Natural killer cell (primary cell): Measurements from ENCODE around the gene GFOD1. TPM values are rescaled to one million over a fixed set of nuclear protein-coding genes. Genes with fewer than 3 reads are reported as not detected.
"Not testable (repeated sequence)": the region's sequence is repeated elsewhere in the genome, so short reads cannot be mapped to it uniquely, and the experiment has no call there.

Experiments
- ATAC-seq, 3 donors: fragments of 150-1000 bp in 2 of 3; fragments of 200-7000 bp in 1 of 3; cut with Tn5 transposase; 1 replicate in 1 of 3; 2 replicates in 2 of 3; pipeline ENCODE4 v1.10.0; 2021; ENCODE audit warnings: mild to moderate bottlenecking in 2 of 3, moderate library complexity in 2 of 3
- DNase-seq, 2 donors: peaks; one replicate each; pipeline versions ENCODE4 v3.0.0 to v3.0.0-alpha.2; 2013 to 2021; ENCODE audit warnings: mixed read lengths in 1 of 2
- H3K27ac ChIP-seq: one replicate; pipeline ENCODE4 v1.5.1; 2013; ENCODE audit warnings: mild to moderate bottlenecking, low read length
- H3K27me3 ChIP-seq: one replicate; pipeline ENCODE4 v1.6.1; 2013; ENCODE audit warnings: low read length; ENCODE audit not compliant: control insufficient read depth, insufficient read depth
- H3K36me3 ChIP-seq: one replicate; pipeline ENCODE4 v1.6.1; 2013; ENCODE audit warnings: low read length; ENCODE audit not compliant: control insufficient read depth, insufficient read depth
- H3K4me1 ChIP-seq: one replicate; pipeline ENCODE4 v1.6.1; 2013; ENCODE audit warnings: low read length; ENCODE audit not compliant: control insufficient read depth, insufficient read depth
- H3K4me3 ChIP-seq: one replicate; pipeline ENCODE4 v1.5.1; 2013; ENCODE audit warnings: low read length
- H3K9me3 ChIP-seq: one replicate; pipeline ENCODE4 v1.6.1; 2013; ENCODE audit warnings: low read length; ENCODE audit not compliant: control insufficient read depth, insufficient read depth
- H3K27ac Mint-ChIP-seq, 2 donors: one replicate each; pipeline ENCODE4 v1.8.0; 2022; ENCODE audit warnings: mild to moderate bottlenecking in 2 of 2, mixed read lengths in 2 of 2, moderate library complexity in 1 of 2
- H3K27me3 Mint-ChIP-seq, 2 donors: one replicate each; pipeline ENCODE4 v1.8.0; 2022; ENCODE audit warnings: low read depth in 2 of 2, mixed read lengths in 2 of 2
- H3K36me3 Mint-ChIP-seq: one replicate; pipeline ENCODE4 v1.8.0; 2022; ENCODE audit warnings: mixed read lengths
- H3K4me1 Mint-ChIP-seq, 2 donors: one replicate each; pipeline ENCODE4 v1.8.0; 2022; ENCODE audit warnings: mixed read lengths in 2 of 2
- H3K4me3 Mint-ChIP-seq: one replicate; pipeline ENCODE4 v1.8.0; 2022; ENCODE audit warnings: mild to moderate bottlenecking, moderate library complexity, mixed read lengths
- H3K9me3 Mint-ChIP-seq, 2 donors: one replicate each; pipeline ENCODE4 v1.8.0; 2022; ENCODE audit warnings: mixed read lengths in 2 of 2
- WGBS: methylation state at CpG from one replicate; pipeline ENCODE4 v1.1.7; 2013; ENCODE audit warnings: missing lambda C conversion rate; ENCODE audit not compliant: insufficient coverage; 5-methylcytosine and 5-hydroxymethylcytosine counted together
- intact Hi-C: fragments of 100-400 bp; cut with micrococcal nuclease; formaldehyde crosslinking; loops from one replicate; pipeline ENCODE4 v1.14.2; 2022
- total RNA-seq, 4 donors: library from RNA; stranded (reverse); fragments of 120-200 nt in 1 of 4; gene quantifications; one replicate each; pipeline versions ENCODE4 v1.2.3 to v1.2.4, GENCODE V29; 2013 to 2022
- TF ChIP-seq, protein P1 (sequence below): fragments of 200-600 bp; IDR thresholded peaks from one replicate; pipeline ENCODE4 v1.8.0; 2022; ENCODE audit warnings: antibody characterized with exemption

Gene GFOD1
- total RNA-seq, 3 donors from 2014 or later (not counting 1 experiment from before 2014, with no cell fraction given), result 59.7 to 74.5 (median 71.2) TPM

DNA sequence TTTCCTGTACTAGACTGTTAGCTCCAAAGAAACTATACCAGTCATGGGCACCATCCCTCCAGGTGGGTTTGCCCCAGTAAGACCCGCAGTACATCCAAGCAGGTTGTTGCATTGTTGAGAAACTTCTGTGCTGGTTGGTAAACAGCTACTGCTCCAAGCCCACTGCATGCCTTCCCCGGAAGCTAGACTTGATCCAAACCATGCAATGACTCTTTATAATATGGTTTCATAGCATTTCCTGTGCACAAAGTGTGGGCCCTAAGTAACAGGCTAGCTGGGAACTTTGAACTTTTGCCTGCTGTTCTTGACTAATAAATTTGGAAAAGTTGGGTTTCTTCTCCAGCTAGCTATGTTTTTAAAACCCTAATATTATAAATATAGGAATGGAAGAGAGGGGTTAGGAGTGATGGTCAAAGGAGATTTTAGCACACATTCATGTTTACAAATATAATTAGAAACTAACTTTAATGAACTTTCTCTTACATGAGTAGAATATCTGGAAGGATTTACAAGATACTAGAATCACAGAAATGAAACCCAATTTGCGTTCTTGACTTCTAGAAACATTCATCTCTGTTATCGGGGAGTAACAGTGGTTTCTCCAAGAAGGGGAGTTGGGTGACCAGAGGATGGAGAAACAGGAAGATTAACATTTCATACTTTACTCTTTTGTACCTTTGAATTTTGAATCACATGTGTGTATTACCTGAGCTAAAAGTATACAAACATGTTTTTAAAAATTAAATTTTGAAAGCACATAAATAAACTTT is 51.7 kb downstream of the GFOD1 start:
- no peaks in the 10 kb centered on the region for H3K9me3 ChIP-seq
- WGBS, result 39% methylated on average over 1 of the region's 4 CpGs
- no peaks in the 10 kb centered on the region for H3K36me3 ChIP-seq
- TF ChIP-seq, protein P1, sequence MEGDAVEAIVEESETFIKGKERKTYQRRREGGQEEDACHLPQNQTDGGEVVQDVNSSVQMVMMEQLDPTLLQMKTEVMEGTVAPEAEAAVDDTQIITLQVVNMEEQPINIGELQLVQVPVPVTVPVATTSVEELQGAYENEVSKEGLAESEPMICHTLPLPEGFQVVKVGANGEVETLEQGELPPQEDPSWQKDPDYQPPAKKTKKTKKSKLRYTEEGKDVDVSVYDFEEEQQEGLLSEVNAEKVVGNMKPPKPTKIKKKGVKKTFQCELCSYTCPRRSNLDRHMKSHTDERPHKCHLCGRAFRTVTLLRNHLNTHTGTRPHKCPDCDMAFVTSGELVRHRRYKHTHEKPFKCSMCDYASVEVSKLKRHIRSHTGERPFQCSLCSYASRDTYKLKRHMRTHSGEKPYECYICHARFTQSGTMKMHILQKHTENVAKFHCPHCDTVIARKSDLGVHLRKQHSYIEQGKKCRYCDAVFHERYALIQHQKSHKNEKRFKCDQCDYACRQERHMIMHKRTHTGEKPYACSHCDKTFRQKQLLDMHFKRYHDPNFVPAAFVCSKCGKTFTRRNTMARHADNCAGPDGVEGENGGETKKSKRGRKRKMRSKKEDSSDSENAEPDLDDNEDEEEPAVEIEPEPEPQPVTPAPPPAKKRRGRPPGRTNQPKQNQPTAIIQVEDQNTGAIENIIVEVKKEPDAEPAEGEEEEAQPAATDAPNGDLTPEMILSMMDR, result no peak
- intact Hi-C loops, result no loop called here
- Mint-ChIP-seq H3K4me3 (peak overlapping the region; percentile 88), H3K9me3 (no peaks in the 10 kb centered on the region), H3K27me3 (no peaks in the 10 kb centered on the region), H3K36me3 (no peaks in the 10 kb centered on the region), H3K27ac (peak overlapping the region; percentile 98 to 99), H3K4me1 (peaks cover 86 to 87% of the 10 kb centered on the region in 2 donors)
- H3K27ac ChIP-seq, result peak overlapping the region; percentile 74
- no peak overlapping the region for H3K4me3 ChIP-seq
- no peaks in the 10 kb centered on the region for H3K27me3 ChIP-seq
- DNase-seq (peak; percentile 14 to 36), ATAC-seq (no peak)
- H3K4me1 ChIP-seq, result peaks cover 58% of the 10 kb centered on the region

DNA sequence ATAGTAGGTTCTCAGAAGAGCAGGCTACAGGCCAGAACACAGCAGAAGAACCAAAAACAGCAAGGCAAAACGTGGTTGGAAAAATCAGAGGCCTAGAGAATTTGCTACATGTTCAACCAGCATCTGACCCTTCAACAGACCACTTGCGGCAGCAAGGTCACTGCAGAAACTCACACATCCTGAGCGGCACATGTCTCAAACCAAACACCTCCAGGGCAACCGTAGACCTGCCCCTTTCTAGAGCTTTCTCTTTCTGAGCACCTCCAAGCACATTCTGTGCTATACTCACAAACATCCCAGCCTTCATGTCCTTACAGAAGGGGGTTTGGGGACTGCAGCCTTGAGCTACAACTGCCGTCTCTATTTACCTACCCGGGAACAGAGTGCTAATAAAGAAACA is 52.6 kb downstream of the GFOD1 start:
- intact Hi-C loops, result no loop called here
- peak overlapping the region; percentile 98 to 99 for H3K27ac Mint-ChIP-seq
- H3K36me3 Mint-ChIP-seq, result no peaks in the 10 kb centered on the region
- H3K27me3 ChIP-seq, result no peaks in the 10 kb centered on the region
- 54% methylated on average over 6 of the region's 6 CpGs for WGBS
- DNase-seq (peak; percentile 30), ATAC-seq (peak; percentile 41 to 69 (median 67))
- H3K9me3 ChIP-seq, result no peaks in the 10 kb centered on the region
- H3K27ac ChIP-seq, result peak overlapping the region; percentile 74
- H3K4me3 ChIP-seq, result no peak overlapping the region
- H3K9me3 Mint-ChIP-seq, result no peaks in the 10 kb centered on the region
- H3K4me1 ChIP-seq, result peaks cover 67% of the 10 kb centered on the region
- H3K4me1 Mint-ChIP-seq, result peaks cover 91% of the 10 kb centered on the region in 2 donors
- no peaks in the 10 kb centered on the region for H3K27me3 Mint-ChIP-seq
- TF ChIP-seq, protein P1, result no peak
- H3K36me3 ChIP-seq, result no peaks in the 10 kb centered on the region
- peak overlapping the region; percentile 88 for H3K4me3 Mint-ChIP-seq

DNA sequence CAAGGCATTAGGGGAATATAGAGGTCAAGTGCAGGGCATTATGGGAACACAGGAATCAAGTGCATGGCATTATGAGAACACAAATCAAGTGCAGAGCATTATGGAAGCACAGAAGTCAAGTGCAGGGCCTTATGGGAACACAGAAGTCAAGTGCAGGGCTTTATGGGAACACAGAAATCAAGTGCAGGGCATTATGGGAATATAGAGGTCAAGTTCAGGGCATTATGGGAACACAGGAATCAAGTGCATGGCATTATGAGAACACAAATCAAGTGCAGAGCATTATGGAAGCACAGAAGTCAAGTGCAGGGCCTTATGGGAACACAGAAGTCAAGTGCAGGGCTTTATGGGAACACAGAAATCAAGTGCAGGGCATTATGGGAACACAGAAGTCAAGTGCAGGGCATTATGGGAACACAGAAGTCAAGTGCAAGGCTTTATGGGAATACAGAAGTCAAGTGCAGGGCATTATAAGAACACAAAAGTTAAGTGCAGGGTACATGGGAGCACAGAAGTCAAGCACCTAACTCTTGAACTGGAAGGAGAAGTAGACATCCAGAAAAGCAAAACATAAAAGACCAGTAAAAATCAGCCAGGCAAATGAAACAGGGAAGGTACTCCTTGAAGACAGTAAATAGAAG is 53.1 kb downstream of the GFOD1 start:
- H3K9me3 ChIP-seq, H3K27me3 Mint-ChIP-seq, H3K36me3 ChIP-seq, H3K9me3 Mint-ChIP-seq, H3K4me3 ChIP-seq, intact Hi-C loops, H3K36me3 Mint-ChIP-seq, DNase-seq, H3K27me3 ChIP-seq, ATAC-seq: not testable (repeated sequence)
- peak overlapping the region; percentile 88 for H3K4me3 Mint-ChIP-seq
- peaks cover 71% of the 10 kb centered on the region for H3K4me1 ChIP-seq
- peak overlapping the region; percentile 98 to 99 for H3K27ac Mint-ChIP-seq
- peaks cover 91% of the 10 kb centered on the region in 2 donors for H3K4me1 Mint-ChIP-seq
- peak overlapping the region; percentile 74 for H3K27ac ChIP-seq

DNA sequence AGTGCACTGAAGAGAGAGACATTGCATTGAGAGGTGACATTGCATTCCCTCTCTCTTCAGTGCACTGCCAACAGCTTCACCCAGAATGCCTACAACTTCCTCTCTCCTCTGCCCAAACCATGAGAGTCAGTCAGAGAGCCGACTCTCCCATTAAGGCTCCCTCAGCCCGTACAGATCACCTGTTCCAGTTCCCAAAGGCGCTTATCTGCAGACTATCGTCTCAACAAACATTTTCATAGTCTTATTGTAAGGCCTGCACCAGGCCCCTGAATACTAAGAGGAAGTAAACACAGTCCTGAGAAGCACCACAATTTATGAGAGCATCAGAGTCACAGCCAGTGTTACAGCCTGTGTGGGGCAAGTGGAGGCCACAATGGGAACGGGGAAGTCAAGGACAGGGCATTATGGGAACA is 53.7 kb downstream of the GFOD1 start:
- DNase-seq (no peak), ATAC-seq (no peak)
- Mint-ChIP-seq H3K27ac (peak overlapping the region; percentile 98 to 99), H3K36me3 (no peaks in the 10 kb centered on the region), H3K4me1 (peaks cover 91% of the 10 kb centered on the region in 2 donors), H3K9me3 (no peaks in the 10 kb centered on the region), H3K4me3 (peak overlapping the region; percentile 78), H3K27me3 (no peaks in the 10 kb centered on the region)
- Histone ChIP-seq H3K27me3 (no peaks in the 10 kb centered on the region), H3K36me3 (no peaks in the 10 kb centered on the region), H3K9me3 (no peaks in the 10 kb centered on the region), H3K4me3 (no peak overlapping the region), H3K27ac (peak overlapping the region; percentile 74), H3K4me1 (peaks cover 76% of the 10 kb centered on the region)
- intact Hi-C loops, result no loop called here
- TF ChIP-seq, protein P1, result no peak
- WGBS, result 22% methylated on average over 5 of the region's 5 CpGs
